NT2/D1 (cell line): ENCODE data around the gene ARID1B.
"Not testable (repeated sequence)": the region's sequence is repeated elsewhere in the genome, so short reads cannot be mapped to it uniquely, and the experiment has no call there.

ENCODE experiments used
- DNase-seq: peaks from one replicate; pipeline ENCODE4 v3.0.0-alpha.2; 2011; ENCODE audit warnings: low read depth, low spot score
- H3K27me3 ChIP-seq: 2 replicates; pipeline ENCODE4 v1.6.0; 2011; ENCODE audit warnings: mild to moderate bottlenecking; ENCODE audit not compliant: insufficient read length, insufficient read depth
- H3K36me3 ChIP-seq: 2 replicates; pipeline ENCODE4 v1.6.1; 2011; ENCODE audit warnings: mild to moderate bottlenecking, low read length, mixed read lengths; ENCODE audit not compliant: insufficient read depth, insufficient read length
- H3K4me1 ChIP-seq: 2 replicates; pipeline ENCODE4 v1.5.1; 2011; ENCODE audit not compliant: insufficient read depth, insufficient read length
- H3K4me3 ChIP-seq: 2 replicates; pipeline ENCODE4 v1.5.1; 2011; ENCODE audit warnings: low read depth; ENCODE audit not compliant: insufficient read length
- H3K9ac ChIP-seq: 2 replicates; pipeline ENCODE4 v1.6.0; 2011; ENCODE audit warnings: low read depth; ENCODE audit not compliant: insufficient read length
- H3K9me3 ChIP-seq: 2 replicates; pipeline ENCODE4 v1.5.1; 2011; ENCODE audit warnings: mild to moderate bottlenecking, low read length; ENCODE audit not compliant: insufficient read depth
- SUZ12 ChIP-seq: IDR thresholded peaks from 2 replicates; pipeline ENCODE4 v1.6.1; 2011; ENCODE audit not compliant: insufficient read length, insufficient read depth; ENCODE audit errors: extremely low read depth
- YY1 ChIP-seq: IDR thresholded peaks from 2 replicates; pipeline ENCODE4 v1.6.1; 2011; ENCODE audit not compliant: insufficient read length, insufficient read depth
- ZNF274 ChIP-seq: IDR thresholded peaks from 2 replicates; pipeline ENCODE4 v1.6.1; 2011; ENCODE audit warnings: mild to moderate bottlenecking, low read depth, low read length

ARID1B gene

GRCh38 chr6:156976216-156977127, 199.3 kb downstream of the ARID1B start:
- H3K4me1 ChIP-seq = no peaks in the 10 kb centered on the region
- no peak for DNase-seq
- no peak for TF ChIP-seq YY1
- TF ChIP-seq ZNF274 = no peak
- no peak for TF ChIP-seq SUZ12
- no peak overlapping the region for H3K9ac ChIP-seq
- H3K27me3 ChIP-seq = no peaks in the 10 kb centered on the region
- H3K4me3 ChIP-seq = no peak overlapping the region
- H3K36me3 ChIP-seq = no peaks in the 10 kb centered on the region
- no peaks in the 10 kb centered on the region for H3K9me3 ChIP-seq

GRCh38 chr6:156977527-156978291, 200.5 kb downstream of the ARID1B start:
- no peak for TF ChIP-seq SUZ12
- TF ChIP-seq YY1 = no peak
- TF ChIP-seq ZNF274 = no peak
- no peak for DNase-seq
- Histone ChIP-seq H3K9me3 (no peaks in the 10 kb centered on the region), H3K9ac (no peak overlapping the region), H3K27me3 (no peaks in the 10 kb centered on the region), H3K4me3 (no peak overlapping the region), H3K4me1 (no peaks in the 10 kb centered on the region), H3K36me3 (no peaks in the 10 kb centered on the region)

DNA sequence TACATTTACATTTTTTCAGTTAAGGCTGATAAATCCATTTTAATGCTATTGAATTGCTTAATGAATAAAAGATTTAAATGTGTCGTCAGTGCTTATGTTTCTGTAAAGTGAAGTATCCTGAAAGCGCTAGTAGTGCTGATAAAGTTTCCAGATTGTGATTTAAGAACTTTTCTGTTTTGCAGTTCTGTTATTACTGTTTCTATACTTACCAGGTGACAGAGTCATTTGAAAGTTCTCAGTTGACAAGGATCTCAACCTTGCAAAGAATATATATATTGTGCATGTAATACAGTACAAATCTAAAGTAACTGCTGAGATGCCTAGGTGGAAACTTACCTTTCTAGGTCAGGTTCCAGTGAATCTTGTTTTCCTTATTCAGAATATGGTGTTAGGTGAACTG, 201.8 kb downstream of the ARID1B start:
- Histone ChIP-seq H3K9ac (no peak overlapping the region), H3K9me3 (no peaks in the 10 kb centered on the region), H3K4me1 (peaks cover 3% of the 10 kb centered on the region), H3K36me3 (no peaks in the 10 kb centered on the region), H3K4me3 (no peak overlapping the region), H3K27me3 (no peaks in the 10 kb centered on the region)
- TF ChIP-seq YY1 (no peak), SUZ12 (no peak), ZNF274 (no peak)
- DNase-seq = no peak

GRCh38 chr6:156980515-156980914, 203.3 kb downstream of the ARID1B start:
- no peak for TF ChIP-seq SUZ12
- no peak for TF ChIP-seq YY1
- TF ChIP-seq ZNF274 = no peak
- H3K4me1 ChIP-seq = peaks cover 3% of the 10 kb centered on the region

DNA sequence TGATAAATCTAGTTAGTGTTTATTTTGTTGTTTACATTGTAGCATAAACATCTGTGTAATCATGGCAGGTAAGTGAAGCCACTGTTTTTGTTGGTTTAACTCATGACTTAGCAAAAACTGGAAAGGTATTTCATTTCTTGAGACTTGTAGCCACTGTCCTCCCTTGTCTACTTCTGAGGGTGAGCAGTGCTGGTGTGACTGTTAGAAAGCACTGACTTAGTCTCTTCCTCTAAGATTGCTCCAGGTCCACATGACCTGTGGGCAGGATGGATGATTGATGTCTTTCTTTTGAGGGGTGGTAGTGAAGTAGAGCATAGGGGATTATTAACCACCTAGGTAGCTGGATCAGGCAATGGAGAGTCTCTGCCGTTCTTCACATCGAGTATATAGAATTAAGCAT, 203.8 kb downstream of the ARID1B start:
- H3K4me3 ChIP-seq = no peak overlapping the region
- TF ChIP-seq ZNF274 (no peak), SUZ12 (no peak), YY1 (no peak)
- DNase-seq = no peak
- no peak overlapping the region for H3K9ac ChIP-seq
- H3K9me3 ChIP-seq = no peaks in the 10 kb centered on the region
- H3K4me1 ChIP-seq = peaks cover 3% of the 10 kb centered on the region
- H3K27me3 ChIP-seq = no peaks in the 10 kb centered on the region
- no peaks in the 10 kb centered on the region for H3K36me3 ChIP-seq

More at GRCh38 chr6:156980515-156980914, 203.3 kb downstream of the ARID1B start:
- no peaks in the 10 kb centered on the region for H3K36me3 ChIP-seq
- H3K27me3 ChIP-seq = no peaks in the 10 kb centered on the region
- H3K9ac ChIP-seq = no peak overlapping the region
- no peaks in the 10 kb centered on the region for H3K9me3 ChIP-seq
- no peak overlapping the region for H3K4me3 ChIP-seq
- DNase-seq = no peak

GRCh38 chr6:156982168-156982567, 205.0 kb downstream of the ARID1B start:
- no peak for DNase-seq
- TF ChIP-seq YY1 (no peak), ZNF274 (no peak), SUZ12 (no peak)
- Histone ChIP-seq H3K27me3 (no peaks in the 10 kb centered on the region), H3K9me3 (no peaks in the 10 kb centered on the region), H3K4me3 (no peak overlapping the region), H3K36me3 (no peaks in the 10 kb centered on the region), H3K4me1 (peaks cover 3% of the 10 kb centered on the region), H3K9ac (no peak overlapping the region)

DNA sequence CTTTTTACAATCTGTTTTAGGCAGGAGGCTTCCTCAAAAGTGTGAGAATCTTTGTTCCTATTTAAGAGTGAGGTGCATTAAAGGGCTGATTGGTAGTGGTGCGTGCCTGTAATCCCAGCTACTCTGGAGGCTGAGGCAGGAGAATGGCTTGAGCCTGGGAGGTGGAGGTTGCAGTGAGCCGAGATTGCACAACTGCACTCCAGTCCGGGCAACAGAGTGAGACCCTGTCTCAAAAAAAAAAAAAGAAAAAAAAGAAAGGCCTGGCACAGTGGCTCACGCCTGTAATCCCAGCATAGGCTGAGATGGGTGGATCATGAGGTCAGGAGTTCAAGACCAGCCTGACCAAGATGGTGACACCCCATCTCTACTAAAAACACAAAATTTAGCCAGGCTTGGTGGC, 205.7 kb downstream of the ARID1B start:
- H3K27me3 ChIP-seq, H3K36me3 ChIP-seq, H3K9me3 ChIP-seq, DNase-seq, H3K4me3 ChIP-seq, H3K4me1 ChIP-seq, H3K9ac ChIP-seq: not testable (repeated sequence)
